CD4-positive, alpha-beta T cell (primary cell): ENCODE results near the gene HEPACAM. TPM values are rescaled to one million over a fixed set of nuclear protein-coding genes. Genes with fewer than 3 reads are reported as not detected.

Source experiments
- ATAC-seq: fragments of 200-7000 bp; cut with Tn5 transposase; one replicate; pipeline ENCODE4 v1.10.0; 2022; ENCODE audit warnings: mild to moderate bottlenecking; ENCODE audit not compliant: poor library complexity
- CTCF ChIA-PET: fragments of 350-600 bp; sonication (Branson Sonifier 250); formaldehyde crosslinking; loops from one replicate; lab custom pipeline; 2021; ENCODE audit warnings: antibody characterized with exemption, inconsistent platforms; lab: Charles Lee
- POLR2A ChIA-PET: fragments of 350-600 bp; sonication (Branson Sonifier 250); formaldehyde crosslinking; loops from one replicate; lab custom pipeline; 2021; ENCODE audit warnings: antibody characterized with exemption, inconsistent platforms; lab: Charles Lee
- DNase-seq, 14 experiments: peaks; one replicate each; pipeline ENCODE4 v3.0.0-alpha.2; 2013 to 2020; ENCODE audit warnings: mixed read lengths in 2 of 14
- H3K27ac ChIP-seq, 2 donors: one replicate each; pipeline versions ENCODE4 v1.5.1 to v1.7.0; 2013; ENCODE audit warnings: low read length in 2 of 2, low read depth in 1 of 2, mild to moderate bottlenecking in 1 of 2
- H3K27me3 ChIP-seq, 2 experiments: 1 replicate in 1 of 2; 2 replicates in 1 of 2; pipeline versions ENCODE4 v1.6.1 to v1.7.0; 2013; ENCODE audit warnings: low read length in 2 of 2, control low read depth in 1 of 2, mild to moderate bottlenecking in 1 of 2, moderate library complexity in 1 of 2; ENCODE audit not compliant: insufficient read depth in 2 of 2, control insufficient read depth in 1 of 2
- H3K36me3 ChIP-seq: one replicate; pipeline ENCODE4 v1.6.1; 2013; ENCODE audit warnings: low read length, control low read depth; ENCODE audit not compliant: insufficient read depth
- H3K4me1 ChIP-seq: one replicate; pipeline ENCODE4 v1.6.1; 2013; ENCODE audit warnings: low read length, control low read depth; ENCODE audit not compliant: insufficient read depth
- H3K4me3 ChIP-seq: one replicate; pipeline ENCODE4 v1.5.1; 2013; ENCODE audit warnings: mild to moderate bottlenecking, low read length, moderate library complexity
- H3K9me3 ChIP-seq, 2 experiments: 1 replicate in 1 of 2; 2 replicates in 1 of 2; pipeline versions ENCODE4 v1.6.1 to v1.7.0; 2013; ENCODE audit warnings: low read length in 2 of 2, mild to moderate bottlenecking in 2 of 2, control low read depth in 1 of 2, moderate library complexity in 1 of 2; ENCODE audit not compliant: control insufficient read depth in 1 of 2, insufficient read depth in 1 of 2
- H3K27ac Mint-ChIP-seq: one replicate; pipeline ENCODE4 v1.8.0; 2020; ENCODE audit warnings: mixed read lengths
- H3K27me3 Mint-ChIP-seq: one replicate; pipeline ENCODE4 v1.8.0; 2021; ENCODE audit warnings: mixed read lengths
- H3K36me3 Mint-ChIP-seq: one replicate; pipeline ENCODE4 v1.8.0; 2021; ENCODE audit warnings: low read depth, mixed read lengths
- H3K4me1 Mint-ChIP-seq: one replicate; pipeline ENCODE4 v1.8.0; 2021; ENCODE audit warnings: low read depth, mixed read lengths
- H3K4me3 Mint-ChIP-seq: one replicate; pipeline ENCODE4 v1.8.0; 2020; ENCODE audit warnings: mild to moderate bottlenecking, mixed read lengths
- H3K9me3 Mint-ChIP-seq: one replicate; pipeline ENCODE4 v1.8.0; 2020; ENCODE audit warnings: mixed read lengths
- CTCF ChIP-seq: fragments of 200-600 bp; IDR thresholded peaks from one replicate; pipeline ENCODE4 v1.8.0; 2022; ENCODE audit warnings: antibody characterized with exemption, mild to moderate bottlenecking
- intact Hi-C, 2 experiments: fragments of 100-400 bp; cut with DNase I in 1 of 2; cut with micrococcal nuclease in 1 of 2; formaldehyde crosslinking; loops; one replicate each; pipeline versions ENCODE4 v1.15.1 to v1.9.0; 2023 to 2025; cut with DNase I, micrococcal nuclease
- total RNA-seq, 174 experiments: library from RNA in 2 of 174; stranded (reverse) in 2 of 174; gene quantifications; one replicate each; pipeline ENCODE4 v1.2.3 and lab custom pipeline; 2021 to 2026

Gene HEPACAM
- total RNA-seq, 2 experiments from 2014 or later = not detected

GRCh38 chr11:124890683-124891372 lies 45.0 kb downstream of the HEPACAM start:
- H3K4me3 Mint-ChIP-seq = no peak overlapping the region
- H3K27me3 ChIP-seq = peaks cover 4 to 5% of the 10 kb centered on the region in 2 experiments
- H3K4me3 ChIP-seq = no peak overlapping the region
- peaks cover 14% of the 10 kb centered on the region for H3K27me3 Mint-ChIP-seq
- ChIA-PET POLR2A (interaction anchor here (1.4 kb wide), 1 partner anchor 9 kb away, joined by 4 read pairs; no protein-coding TSS in a partner anchor), CTCF (no interaction called here)
- H3K27ac Mint-ChIP-seq = no peak overlapping the region
- no peak overlapping the region for H3K27ac ChIP-seq
- intact Hi-C loops = no loop called here
- H3K36me3 ChIP-seq = no peaks in the 10 kb centered on the region
- H3K4me1 Mint-ChIP-seq = peaks cover 5% of the 10 kb centered on the region
- no peaks in the 10 kb centered on the region for H3K9me3 Mint-ChIP-seq
- H3K9me3 ChIP-seq = peaks cover 0 to 4% of the 10 kb centered on the region in 2 experiments
- ATAC-seq = no peak
- no peak for TF ChIP-seq CTCF
- no peaks in the 10 kb centered on the region for H3K4me1 ChIP-seq
- DNase-seq = no peak
- H3K36me3 Mint-ChIP-seq = no peaks in the 10 kb centered on the region

GRCh38 chr11:124890151-124890550 lies 45.7 kb downstream of the HEPACAM start:
- H3K9me3 ChIP-seq = peaks cover 0 to 4% of the 10 kb centered on the region in 2 experiments
- no peak overlapping the region for H3K4me3 ChIP-seq
- H3K27me3 ChIP-seq = peaks cover 5 to 8% of the 10 kb centered on the region in 2 experiments
- no peaks in the 10 kb centered on the region for H3K4me1 ChIP-seq
- Mint-ChIP-seq H3K27ac (no peak overlapping the region), H3K9me3 (no peaks in the 10 kb centered on the region), H3K4me1 (peaks cover 5% of the 10 kb centered on the region), H3K27me3 (peaks cover 19% of the 10 kb centered on the region), H3K36me3 (no peaks in the 10 kb centered on the region), H3K4me3 (no peak overlapping the region)
- no peak overlapping the region for H3K27ac ChIP-seq
- TF ChIP-seq CTCF = no peak
- DNase-seq = no peak
- ChIA-PET POLR2A (interaction anchor here (1.4 kb wide), 1 partner anchor 8 kb away, joined by 4 read pairs; no protein-coding TSS in a partner anchor), CTCF (no interaction called here)
- ATAC-seq = no peak
- no peaks in the 10 kb centered on the region for H3K36me3 ChIP-seq
- intact Hi-C loops = no loop called here

GRCh38 chr11:124889191-124890091 lies 46.4 kb downstream of the HEPACAM start:
- Histone ChIP-seq H3K4me1 (no peaks in the 10 kb centered on the region), H3K27me3 (peaks cover 5 to 9% of the 10 kb centered on the region in 2 experiments), H3K27ac (no peak overlapping the region), H3K9me3 (peaks cover 0 to 4% of the 10 kb centered on the region in 2 experiments), H3K36me3 (no peaks in the 10 kb centered on the region), H3K4me3 (no peak overlapping the region)
- H3K4me1 Mint-ChIP-seq = peaks cover 5% of the 10 kb centered on the region
- H3K27me3 Mint-ChIP-seq = peaks cover 19% of the 10 kb centered on the region
- H3K9me3 Mint-ChIP-seq = no peaks in the 10 kb centered on the region
- no peak for DNase-seq
- no peak for ATAC-seq
- no peak overlapping the region for H3K27ac Mint-ChIP-seq
- CTCF ChIA-PET = no interaction called here
- intact Hi-C loops = no loop called here
- no peaks in the 10 kb centered on the region for H3K36me3 Mint-ChIP-seq
- no peak overlapping the region for H3K4me3 Mint-ChIP-seq
- no peak for TF ChIP-seq CTCF
- POLR2A ChIA-PET = interaction anchor here (1.4 to 1.9 kb wide), 2 partner anchors 8 to 13 kb away, joined by 4 to 5 read pairs; no protein-coding TSS in a partner anchor
